HPDE6-E6E7 (cell line): ENCODE results near the gene TOR4A.

Experiments used
- DNase-seq: peaks from one replicate; pipeline ENCODE4 v3.0.0; 2011; ENCODE audit warnings: missing footprints; ENCODE audit errors: extremely low spot score

The TOR4A gene

DNA sequence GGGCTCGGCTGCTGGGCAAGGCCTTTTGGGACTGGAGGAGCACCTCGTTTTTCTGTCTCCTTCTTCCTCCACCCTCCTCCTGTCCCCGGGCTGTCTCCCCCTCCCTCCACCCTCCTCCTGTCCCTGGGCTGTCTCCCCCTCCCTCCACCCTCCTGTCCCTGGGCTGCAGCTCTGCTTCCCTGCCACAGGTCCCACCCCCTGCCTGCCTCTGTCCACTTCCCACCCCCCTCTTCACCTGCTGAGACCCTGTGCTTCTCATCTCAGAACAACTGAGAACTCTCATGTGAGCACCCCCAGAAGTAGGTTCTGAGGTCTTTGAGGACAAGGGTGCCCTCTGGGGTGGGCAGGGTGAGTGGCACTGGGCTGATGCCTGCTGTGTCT, 5.8 kb upstream of the TOR4A start:
- DNase-seq: no peak

- DNase-seq: no peak
Measured at GRCh38 chr9:137272241-137273094, 5.1 kb upstream of the TOR4A start.

GRCh38 chr9:137273095-137273490, 4.4 kb upstream of the TOR4A start:
- no peak for DNase-seq

- DNase-seq: peak; percentile 83
Measured at GRCh38 chr9:137273611-137274320, 3.8 kb upstream of the TOR4A start.

- no peak for DNase-seq
Measured at GRCh38 chr9:137275203-137275587, 2.3 kb upstream of the TOR4A start.

- no peak for DNase-seq
Measured at GRCh38 chr9:137275588-137276472, 1.7 kb upstream of the TOR4A start.

DNA sequence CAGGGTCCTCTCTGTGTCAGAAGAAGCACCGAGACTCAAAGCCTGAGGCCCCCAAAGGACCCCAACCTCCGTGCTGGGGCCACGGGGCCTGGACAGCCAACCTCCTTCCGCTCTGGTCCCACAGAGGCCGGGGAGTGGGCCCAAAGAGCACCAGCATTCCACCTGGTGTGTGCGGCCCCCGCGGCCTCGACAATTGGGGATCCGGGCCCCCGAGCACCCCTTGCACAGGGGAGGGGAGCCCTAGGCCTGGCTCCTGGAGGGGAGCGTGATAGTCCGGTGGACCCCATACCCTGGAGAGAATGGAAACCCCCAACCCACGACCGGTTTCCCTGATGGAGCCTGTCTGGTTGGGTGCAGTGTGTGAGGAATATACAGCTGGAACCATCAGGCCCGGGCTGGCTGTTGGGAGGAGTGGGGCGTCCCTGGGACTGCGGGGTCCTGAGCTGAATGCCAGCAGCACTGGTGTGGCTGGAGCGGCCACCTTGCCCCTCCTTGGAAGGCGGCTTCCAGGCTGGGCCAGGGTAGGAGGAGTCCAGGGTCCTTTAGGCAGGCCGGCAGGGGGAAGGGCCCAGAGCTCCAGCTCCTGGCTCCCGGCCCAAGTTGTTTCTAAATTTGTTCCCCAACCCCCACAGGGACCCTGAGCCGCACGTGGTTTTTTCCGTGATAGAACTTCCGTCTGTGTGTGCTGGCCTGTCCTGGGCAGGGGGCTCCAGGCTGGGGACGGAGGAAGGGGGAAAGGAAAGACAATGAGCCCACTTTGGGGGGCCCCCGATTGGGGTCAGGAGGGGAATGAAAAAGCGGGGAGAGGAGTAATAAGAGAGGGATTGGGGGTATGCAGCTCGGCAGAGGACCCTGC, 825 bp upstream of the TOR4A start:
- no peak for DNase-seq

- no peak for DNase-seq
Measured at GRCh38 chr9:137278061-137278701, 655 bp downstream of the TOR4A start.

DNA sequence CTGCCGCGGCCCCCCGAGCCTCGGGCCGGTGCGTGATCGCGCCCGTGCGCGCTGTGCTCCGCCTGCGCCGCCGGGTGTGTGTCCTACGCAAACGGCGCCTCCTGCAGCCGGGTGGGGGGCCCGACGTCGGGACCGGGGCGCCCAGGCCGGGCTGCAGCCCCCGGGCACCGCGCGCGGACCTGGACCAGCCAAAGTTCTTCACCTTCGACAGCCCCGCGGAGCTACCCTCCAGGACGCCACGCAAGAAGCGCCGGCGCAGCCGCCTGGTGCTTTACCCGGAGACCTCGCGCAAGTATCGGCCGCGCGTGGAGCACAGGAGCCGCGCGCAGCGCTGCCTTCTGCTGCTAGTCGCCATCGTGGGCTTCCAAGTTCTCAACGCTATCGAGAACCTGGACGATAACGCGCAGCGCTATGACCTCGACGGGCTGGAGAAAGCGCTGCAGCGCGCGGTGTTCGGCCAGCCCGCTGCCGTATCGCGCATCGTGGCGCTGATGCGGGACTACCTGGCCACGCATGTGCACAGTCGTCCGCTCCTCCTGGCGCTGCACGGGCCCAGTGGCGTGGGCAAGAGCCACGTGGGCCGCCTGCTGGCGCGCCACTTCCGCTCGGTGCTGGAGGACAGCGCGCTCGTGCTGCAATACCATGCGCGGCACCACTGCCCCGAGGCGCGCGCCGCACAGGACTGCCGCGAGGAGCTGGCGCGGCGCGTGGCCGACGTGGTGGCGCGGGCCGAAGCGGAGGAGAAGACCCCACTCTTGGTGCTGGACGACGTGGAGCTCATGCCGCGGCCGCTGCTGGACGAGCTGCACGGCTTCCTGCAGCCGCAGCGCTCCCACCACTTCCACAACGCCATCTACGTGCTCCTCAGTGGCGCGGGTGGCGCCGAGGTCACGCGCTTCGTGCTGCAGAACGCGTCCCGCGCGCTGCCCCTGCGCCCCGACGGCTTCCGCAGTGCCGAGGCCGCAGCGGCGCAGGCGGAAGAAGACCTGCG, 1.5 kb downstream of the TOR4A start:
- DNase-seq: no peak

GRCh38 chr9:137279741-137280473, 2.4 kb downstream of the TOR4A start:
- no peak for DNase-seq

GRCh38 chr9:137280474-137281344, 3.2 kb downstream of the TOR4A start:
- DNase-seq: no peak

- no peak for DNase-seq
Measured at GRCh38 chr9:137281345-137282116, 4.0 kb downstream of the TOR4A start.

DNA sequence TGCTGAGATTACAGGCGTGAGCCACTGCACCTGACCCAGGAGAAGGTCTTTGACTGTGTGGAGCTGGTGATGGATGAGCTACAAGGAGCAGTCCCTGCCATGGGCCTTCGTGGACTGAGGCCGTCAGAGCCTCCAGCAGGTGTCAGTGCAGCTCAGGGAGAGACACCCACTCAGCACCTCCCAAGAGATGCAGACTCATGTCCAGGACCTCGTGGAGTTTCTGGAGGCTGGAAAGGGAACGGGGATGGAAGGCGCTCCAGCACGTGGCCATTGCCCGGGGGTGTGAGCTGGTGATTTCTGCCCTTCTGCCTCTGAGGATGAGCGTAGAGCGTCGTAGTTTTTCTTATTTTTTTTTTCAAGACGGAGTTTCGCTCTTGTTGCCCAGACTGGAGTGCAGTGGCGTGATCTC, 9.5 kb downstream of the TOR4A start:
- DNase-seq: no peak

DNA sequence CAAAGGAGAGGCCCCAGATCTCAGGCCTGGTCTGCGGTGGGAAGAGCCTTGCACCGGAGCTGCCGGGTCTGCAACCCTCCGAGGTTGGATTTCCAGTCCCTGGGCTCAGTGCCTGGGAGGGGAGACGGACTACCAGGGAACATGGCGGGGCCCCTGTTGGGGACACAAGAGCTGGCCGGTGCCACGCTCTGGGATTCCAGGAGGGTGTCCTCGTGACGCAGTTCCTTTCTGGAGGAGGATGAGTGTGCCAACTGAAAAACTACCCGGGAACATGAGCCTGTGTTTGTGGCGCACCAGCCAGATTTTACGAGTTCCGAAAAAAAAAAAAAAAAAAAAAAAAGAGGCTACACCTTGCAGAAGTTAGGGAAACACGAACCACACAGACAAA, 15.6 kb downstream of the TOR4A start:
- DNase-seq: no peak

- DNase-seq: no peak
Measured at GRCh38 chr9:137293482-137294090, 16.1 kb downstream of the TOR4A start.

DNA sequence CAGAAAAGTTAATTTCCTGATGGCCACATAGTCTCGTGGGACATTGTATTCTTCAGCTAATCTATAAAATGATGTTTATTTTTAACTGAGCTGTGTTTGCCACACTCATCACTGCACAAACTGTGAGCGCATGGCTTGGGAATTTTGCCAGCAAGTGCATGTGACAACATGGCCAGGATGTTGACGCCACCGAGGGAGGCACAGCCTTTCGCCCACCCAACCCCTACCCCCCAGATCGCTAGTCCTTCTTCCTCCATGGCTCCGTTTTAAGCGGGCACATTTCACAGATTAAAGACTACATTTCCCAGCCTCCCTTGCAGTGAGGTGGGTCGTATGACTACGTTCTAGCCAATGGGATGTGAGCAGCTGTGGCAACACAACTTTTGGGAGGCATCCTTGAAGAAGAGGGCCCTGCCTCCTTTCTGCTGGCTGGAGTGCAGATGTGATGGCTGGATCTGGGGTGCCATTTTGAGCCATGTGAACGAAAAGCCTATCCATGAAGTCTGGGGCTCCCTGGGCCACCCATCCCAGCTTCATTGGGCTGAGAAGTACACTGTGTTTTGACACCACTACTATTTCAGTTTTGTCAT, 16.7 kb downstream of the TOR4A start:
- no peak for DNase-seq
